ENCODE results near the gene SCTR. TPM values are rescaled to one million over a fixed set of nuclear protein-coding genes. Genes with fewer than 3 reads are reported as not detected.

The SCTR gene
- total RNA-seq, 1 experiment from 2014 or later, result not detected

DNA sequence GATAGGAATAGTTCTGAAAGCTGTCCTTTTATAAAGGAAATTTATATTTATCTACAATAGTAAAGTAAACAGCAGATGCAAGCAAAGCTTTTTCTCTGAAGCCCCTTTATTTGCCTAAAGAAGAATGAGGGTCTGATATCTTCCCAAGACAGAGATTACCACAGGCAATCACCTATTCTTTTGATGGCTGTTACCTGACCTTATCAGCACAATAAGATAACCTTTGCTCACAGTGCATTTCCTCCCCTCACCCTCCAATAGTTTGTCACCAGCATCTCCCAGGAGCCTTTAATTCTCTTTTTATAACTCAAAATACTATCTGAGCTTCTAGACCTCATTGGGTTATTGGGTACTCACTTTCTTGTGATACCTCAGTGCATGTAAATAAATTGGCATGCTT is 13.5 kb upstream of the SCTR start:
- Histone ChIP-seq H3K4me1 (ENCODE audit: insufficient read depth, low read length) (no peaks in the 10 kb centered on the region), H3K9ac (ENCODE audit: low read length) (no peak overlapping the region), H3K4me3 (ENCODE audit: low read length) (no peak overlapping the region), H3F3A (ENCODE audit: low read length, unreplicated experiment) (no peaks in the 10 kb centered on the region), H3K9me2 (replicated peaks; ENCODE audit: low read length) (no peaks in the 10 kb centered on the region), H3K9me3 (ENCODE audit: low read length) (peaks cover 15% of the 10 kb centered on the region), H2AFZ (ENCODE audit: low read length) (no peak overlapping the region), H4K20me1 (ENCODE audit: low read length) (no peaks in the 10 kb centered on the region), H3K79me2 (ENCODE audit: low read length) (no peaks in the 10 kb centered on the region), H3K36me3 (ENCODE audit: low read depth, low read length) (no peaks in the 10 kb centered on the region), H3K27me3 (ENCODE audit: low read length) (peaks cover 28% of the 10 kb centered on the region), H3K27ac (ENCODE audit: low read length) (no peak overlapping the region), H3K4me2 (ENCODE audit: low read length) (no peak overlapping the region)
- CTCF ChIA-PET, result no interaction called here
- intact Hi-C loops (cut with micrococcal nuclease), result no loop called here
- DNase-seq (no peak), ATAC-seq (no peak)
- POLR2A ChIA-PET (ENCODE audit: unreplicated experiment), result no interaction called here
- no TSS peak for BruUV-seq (replicated peaks)
- TF ChIP-seq EZH2 (IDR thresholded peaks at IDR 0.05; ENCODE audit: low read length, unreplicated experiment) (no peak), EZH2phosphoT487 (IDR thresholded peaks at IDR 0.05; ENCODE audit: borderline replicate concordance, low read length) (no peak)
- TF ChIP-seq, protein P1, sequence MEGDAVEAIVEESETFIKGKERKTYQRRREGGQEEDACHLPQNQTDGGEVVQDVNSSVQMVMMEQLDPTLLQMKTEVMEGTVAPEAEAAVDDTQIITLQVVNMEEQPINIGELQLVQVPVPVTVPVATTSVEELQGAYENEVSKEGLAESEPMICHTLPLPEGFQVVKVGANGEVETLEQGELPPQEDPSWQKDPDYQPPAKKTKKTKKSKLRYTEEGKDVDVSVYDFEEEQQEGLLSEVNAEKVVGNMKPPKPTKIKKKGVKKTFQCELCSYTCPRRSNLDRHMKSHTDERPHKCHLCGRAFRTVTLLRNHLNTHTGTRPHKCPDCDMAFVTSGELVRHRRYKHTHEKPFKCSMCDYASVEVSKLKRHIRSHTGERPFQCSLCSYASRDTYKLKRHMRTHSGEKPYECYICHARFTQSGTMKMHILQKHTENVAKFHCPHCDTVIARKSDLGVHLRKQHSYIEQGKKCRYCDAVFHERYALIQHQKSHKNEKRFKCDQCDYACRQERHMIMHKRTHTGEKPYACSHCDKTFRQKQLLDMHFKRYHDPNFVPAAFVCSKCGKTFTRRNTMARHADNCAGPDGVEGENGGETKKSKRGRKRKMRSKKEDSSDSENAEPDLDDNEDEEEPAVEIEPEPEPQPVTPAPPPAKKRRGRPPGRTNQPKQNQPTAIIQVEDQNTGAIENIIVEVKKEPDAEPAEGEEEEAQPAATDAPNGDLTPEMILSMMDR (conservative IDR thresholded peaks at IDR 0.05; ENCODE audit: low read depth, low read length), result no peak

DNA sequence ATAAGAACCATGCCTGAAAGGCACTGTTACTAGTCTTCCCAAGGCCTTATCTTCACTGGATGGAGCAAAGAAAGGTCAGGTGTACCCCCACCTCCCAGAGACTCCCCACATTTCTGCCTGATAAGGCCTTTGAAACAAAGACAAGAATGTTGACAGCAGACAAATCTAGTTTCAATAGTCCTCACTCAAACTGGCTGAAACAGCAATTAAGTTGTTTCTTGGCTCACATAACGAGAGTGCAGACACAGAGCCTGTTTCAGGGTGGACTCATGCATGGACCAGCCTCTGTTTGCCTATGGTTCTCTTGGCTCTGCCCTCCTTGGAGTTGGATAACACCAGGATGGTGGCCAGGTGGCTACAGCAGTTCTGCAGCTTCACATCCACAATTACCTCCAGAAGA is 12.4 kb upstream of the SCTR start:
- no peak overlapping the region for H3K4me2 ChIP-seq (ENCODE audit: low read length)
- BruUV-seq (replicated peaks), result no TSS peak
- DNase-seq (no peak), ATAC-seq (no peak)
- intact Hi-C loops (cut with micrococcal nuclease), result no loop called here
- H2AFZ ChIP-seq (ENCODE audit: low read length), result no peak overlapping the region
- H3K27me3 ChIP-seq (ENCODE audit: low read length), result peaks cover 23% of the 10 kb centered on the region
- TF ChIP-seq EZH2phosphoT487 (IDR thresholded peaks at IDR 0.05; ENCODE audit: borderline replicate concordance, low read length) (no peak), EZH2 (IDR thresholded peaks at IDR 0.05; ENCODE audit: low read length, unreplicated experiment) (no peak)
- TF ChIP-seq, protein P1 (conservative IDR thresholded peaks at IDR 0.05; ENCODE audit: low read depth, low read length), result no peak
- no peaks in the 10 kb centered on the region for H3K9me2 ChIP-seq (replicated peaks; ENCODE audit: low read length)
- ChIA-PET POLR2A (ENCODE audit: unreplicated experiment) (no interaction called here), CTCF (no interaction called here)
- no peak overlapping the region for H3K9ac ChIP-seq (ENCODE audit: low read length)
- no peaks in the 10 kb centered on the region for H3F3A ChIP-seq (ENCODE audit: low read length, unreplicated experiment)
- H4K20me1 ChIP-seq (ENCODE audit: low read length), result no peaks in the 10 kb centered on the region
- H3K36me3 ChIP-seq (ENCODE audit: low read depth, low read length), result no peaks in the 10 kb centered on the region
- no peak overlapping the region for H3K4me3 ChIP-seq (ENCODE audit: low read length)
- H3K27ac ChIP-seq (ENCODE audit: low read length), result no peak overlapping the region
- no peaks in the 10 kb centered on the region for H3K79me2 ChIP-seq (ENCODE audit: low read length)
- H3K9me3 ChIP-seq (ENCODE audit: low read length), result peaks cover 22% of the 10 kb centered on the region
- H3K4me1 ChIP-seq (ENCODE audit: insufficient read depth, low read length), result no peaks in the 10 kb centered on the region

DNA sequence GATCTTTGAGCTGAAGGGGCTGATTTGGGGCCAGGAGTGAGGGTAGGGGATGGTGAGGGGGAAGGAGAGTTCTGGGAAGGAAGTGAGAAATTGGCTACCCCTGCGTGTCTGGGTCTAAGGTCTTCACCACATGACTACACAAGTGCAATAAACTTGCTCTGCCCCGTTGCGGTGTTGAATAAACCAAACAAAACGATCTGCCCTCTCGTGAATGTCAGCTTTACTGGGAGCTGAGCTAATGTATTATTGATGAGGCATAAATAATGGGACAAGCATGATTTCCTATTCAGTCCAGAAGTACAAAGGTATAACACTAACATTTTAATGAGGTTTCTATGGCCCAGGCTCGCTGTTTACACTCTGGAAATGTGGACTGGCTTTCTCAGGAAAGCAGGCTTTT is 11.9 kb upstream of the SCTR start:
- ChIA-PET POLR2A (ENCODE audit: unreplicated experiment) (no interaction called here), CTCF (no interaction called here)
- intact Hi-C loops (cut with micrococcal nuclease), result no loop called here
- H3K4me2 ChIP-seq (ENCODE audit: low read length), result no peak overlapping the region
- H3K36me3 ChIP-seq (ENCODE audit: low read depth, low read length), result no peaks in the 10 kb centered on the region
- H3K9me3 ChIP-seq (ENCODE audit: low read length), result peaks cover 22% of the 10 kb centered on the region
- H3K4me3 ChIP-seq (ENCODE audit: low read length), result no peak overlapping the region
- BruUV-seq (replicated peaks), result no TSS peak
- no peak overlapping the region for H3K27ac ChIP-seq (ENCODE audit: low read length)
- H3K4me1 ChIP-seq (ENCODE audit: insufficient read depth, low read length), result no peaks in the 10 kb centered on the region
- DNase-seq (no peak), ATAC-seq (no peak)
- no peaks in the 10 kb centered on the region for H3F3A ChIP-seq (ENCODE audit: low read length, unreplicated experiment)
- TF ChIP-seq, protein P1 (conservative IDR thresholded peaks at IDR 0.05; ENCODE audit: low read depth, low read length), result no peak
- no peak for TF ChIP-seq EZH2phosphoT487 (IDR thresholded peaks at IDR 0.05; ENCODE audit: borderline replicate concordance, low read length)
- no peak for TF ChIP-seq EZH2 (IDR thresholded peaks at IDR 0.05; ENCODE audit: low read length, unreplicated experiment)
- no peak overlapping the region for H2AFZ ChIP-seq (ENCODE audit: low read length)
- H3K9ac ChIP-seq (ENCODE audit: low read length), result no peak overlapping the region
- no peaks in the 10 kb centered on the region for H3K79me2 ChIP-seq (ENCODE audit: low read length)
- H4K20me1 ChIP-seq (ENCODE audit: low read length), result no peaks in the 10 kb centered on the region
- H3K27me3 ChIP-seq (ENCODE audit: low read length), result peaks cover 23% of the 10 kb centered on the region
- H3K9me2 ChIP-seq (replicated peaks; ENCODE audit: low read length), result no peaks in the 10 kb centered on the region
